Measurements from ENCODE around the gene AXIN2.
"Not testable (repeated sequence)": the region's sequence is repeated elsewhere in the genome, so short reads cannot be mapped to it uniquely, and the experiment has no call there.

Gene AXIN2

GRCh38 chr17:65515512-65515911 is 45.9 kb downstream of the AXIN2 start:
- no peak for DNase-seq

DNA sequence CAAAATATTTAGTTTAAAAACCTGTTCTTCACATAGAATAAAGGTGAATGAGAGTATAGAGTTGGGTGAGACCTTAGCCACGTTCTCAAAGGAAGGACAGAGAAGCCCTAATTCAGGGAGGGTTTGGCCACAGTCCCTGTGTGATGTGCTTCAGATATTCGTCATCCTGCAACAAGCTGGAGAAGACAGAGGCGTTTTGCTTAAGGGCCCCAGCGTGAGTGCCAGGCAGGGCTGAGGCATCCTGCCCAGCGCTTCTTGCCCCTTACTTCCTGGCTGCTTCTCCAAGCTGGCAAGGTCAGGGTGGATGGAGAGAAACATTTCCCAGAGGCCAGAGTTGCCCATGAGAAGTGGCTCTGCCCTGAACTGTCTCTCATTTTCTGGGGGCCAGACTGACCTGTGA is 46.9 kb downstream of the AXIN2 start:
- DNase-seq: no peak

GRCh38 chr17:65514082-65514481 is 47.4 kb downstream of the AXIN2 start:
- DNase-seq: no peak

DNA sequence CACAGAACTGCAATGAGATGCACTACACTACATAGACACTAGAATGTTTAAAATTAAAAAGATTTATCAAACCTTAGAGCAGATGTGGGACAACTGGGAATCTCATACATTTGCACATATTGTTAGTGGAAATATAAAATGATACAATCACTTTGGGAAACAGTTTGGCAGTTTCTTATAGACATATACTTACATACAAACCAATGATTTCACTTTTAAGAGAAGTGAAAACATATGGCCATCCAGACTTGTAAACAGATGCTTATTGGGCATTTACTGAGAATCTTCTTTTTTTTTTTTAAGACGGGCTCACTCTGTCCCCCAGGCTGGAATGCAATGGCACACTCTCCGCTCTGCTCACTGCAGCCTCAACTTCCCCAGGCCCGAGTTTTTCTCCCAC is 50.1 kb downstream of the AXIN2 start:
- DNase-seq: no peak

- DNase-seq: no peak
Observed at GRCh38 chr17:65509032-65509431, 52.4 kb downstream of the AXIN2 start.

DNA sequence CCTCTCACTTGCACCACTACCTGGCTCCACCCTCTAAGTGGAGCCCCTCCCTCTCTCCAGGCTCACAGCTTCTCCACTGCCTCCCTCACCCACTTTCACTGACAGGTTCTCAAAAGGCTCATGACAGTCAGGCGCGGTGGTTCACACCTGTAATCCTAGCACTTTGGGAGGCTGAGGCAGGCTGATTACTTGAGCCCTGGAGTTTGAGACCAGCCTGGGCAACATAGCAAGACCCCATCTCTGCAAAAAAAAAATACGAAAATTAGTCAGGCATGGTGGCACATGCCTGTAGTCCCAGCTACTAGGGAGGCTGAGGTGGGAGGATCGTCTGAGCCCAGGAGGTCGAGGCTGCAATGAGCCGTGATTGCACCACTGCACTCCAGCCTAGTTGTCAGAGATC is 56.8 kb downstream of the AXIN2 start:
- not testable (repeated sequence) for DNase-seq

DNA sequence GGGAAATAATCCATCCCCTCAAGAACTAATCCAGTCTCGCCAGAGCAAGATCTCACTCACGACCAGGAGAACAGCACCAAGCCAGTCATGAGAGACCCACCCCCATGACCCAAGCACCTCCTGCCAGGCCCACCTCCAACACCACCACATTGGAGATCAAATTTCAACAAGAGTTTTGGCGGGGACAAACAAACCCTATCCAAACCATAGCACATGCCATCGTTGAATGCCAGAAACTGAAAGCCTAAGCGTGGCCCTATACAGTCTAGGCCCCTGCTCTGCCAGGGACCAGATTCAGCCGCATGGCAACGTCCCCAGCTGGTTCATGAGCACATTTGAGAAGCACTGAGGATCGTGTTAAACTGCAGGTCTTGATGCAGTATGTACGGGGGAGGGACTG is 57.3 kb downstream of the AXIN2 start:
- DNase-seq: no peak

DNA sequence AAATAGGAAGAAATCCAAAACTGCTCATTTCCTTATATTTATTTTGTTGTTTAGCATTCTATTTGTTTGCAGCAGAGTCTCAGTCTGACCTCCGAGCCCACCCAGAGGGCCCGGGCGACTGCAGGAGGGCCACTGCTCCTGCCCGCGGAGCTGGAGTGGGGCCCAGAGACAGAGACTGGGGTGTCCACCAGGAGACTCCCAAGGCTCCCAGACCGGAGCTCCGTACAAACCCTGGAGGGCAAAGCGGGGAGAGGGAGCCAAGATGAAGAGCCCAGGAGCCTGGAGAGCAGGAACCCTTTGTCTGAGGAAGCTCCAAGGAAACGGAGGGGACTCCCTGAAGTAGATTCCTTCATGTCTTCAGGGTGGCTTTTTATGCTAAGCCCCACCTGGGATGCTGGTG is 57.9 kb downstream of the AXIN2 start:
- no peak for DNase-seq

GRCh38 chr17:65498816-65499215 is 62.6 kb downstream of the AXIN2 start:
- no peak for DNase-seq

DNA sequence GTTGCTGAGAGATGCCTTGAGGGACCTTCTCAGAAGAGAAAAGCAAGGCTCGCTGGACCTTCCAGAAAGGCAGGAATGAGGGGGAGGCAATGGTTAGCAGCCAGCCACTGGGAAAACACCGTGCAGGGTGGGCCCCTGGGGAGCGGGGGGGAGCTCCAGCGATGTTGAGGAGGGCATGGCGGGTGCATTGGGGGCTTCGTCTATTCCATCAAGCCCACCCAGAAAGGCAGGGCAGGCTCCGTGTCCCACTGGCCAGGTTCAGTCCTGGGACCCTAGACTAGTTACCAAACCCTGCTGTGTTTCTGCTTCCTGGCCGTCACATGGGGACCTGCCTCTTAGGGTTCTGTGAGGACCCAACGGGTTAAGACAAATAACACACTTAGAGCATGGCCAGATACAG is 64.6 kb downstream of the AXIN2 start:
- no peak for DNase-seq

DNA sequence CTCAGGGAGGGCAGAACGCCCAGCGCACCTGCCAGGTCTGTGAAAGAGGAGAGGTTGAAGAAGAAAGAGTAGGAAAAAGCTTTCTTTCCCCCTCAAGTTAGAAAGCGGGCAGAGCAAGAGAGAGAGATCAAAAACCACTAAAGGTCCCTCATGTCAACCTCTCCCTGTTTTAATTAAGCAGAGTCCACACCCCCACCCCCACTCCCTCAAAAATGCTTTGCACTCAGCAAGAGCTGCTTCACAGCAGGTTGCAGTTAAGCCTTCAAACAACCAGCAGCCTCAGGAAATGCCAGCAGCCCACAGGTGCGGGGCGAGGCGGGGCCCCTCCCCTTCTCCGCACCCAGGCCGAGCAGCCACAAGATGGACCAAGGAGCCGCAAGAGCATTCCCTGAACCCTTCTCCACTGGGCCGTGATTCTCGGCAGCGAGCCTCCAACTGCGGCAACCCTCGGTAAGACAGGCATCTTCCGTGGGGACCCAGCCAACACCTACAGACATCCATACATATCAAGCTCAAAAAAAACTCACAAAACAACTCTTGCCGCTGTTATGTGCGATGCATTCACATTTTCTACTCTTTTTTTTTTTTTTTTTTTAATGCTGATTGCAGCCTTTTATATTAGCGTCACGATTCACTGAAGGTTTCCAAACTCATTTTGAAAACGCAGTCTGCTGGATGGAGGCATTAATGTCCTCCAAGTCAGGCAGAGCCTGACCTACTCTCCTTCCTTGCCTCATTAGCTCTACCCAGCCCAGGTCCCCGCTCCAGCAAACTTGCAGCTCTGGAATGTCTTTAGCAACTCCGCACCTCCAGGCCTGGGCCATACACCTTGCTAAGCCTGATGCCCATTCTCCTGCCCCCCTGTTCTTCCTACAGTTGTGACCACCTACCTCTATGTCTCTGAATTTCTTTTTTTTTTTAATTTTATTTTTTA is 66.1 kb downstream of the AXIN2 start:
- peak; percentile 15 for DNase-seq

- DNase-seq: no peak
Observed at GRCh38 chr17:65489413-65490155, 71.9 kb downstream of the AXIN2 start.

- no peak for DNase-seq
Observed at GRCh38 chr17:65488665-65489064, 72.8 kb downstream of the AXIN2 start.

- DNase-seq: no peak
Observed at GRCh38 chr17:65487990-65488389, 73.5 kb downstream of the AXIN2 start.

- no peak for DNase-seq
Observed at GRCh38 chr17:65487161-65487560, 74.3 kb downstream of the AXIN2 start.

GRCh38 chr17:65485388-65486299 is 75.8 kb downstream of the AXIN2 start:
- DNase-seq: no peak

DNA sequence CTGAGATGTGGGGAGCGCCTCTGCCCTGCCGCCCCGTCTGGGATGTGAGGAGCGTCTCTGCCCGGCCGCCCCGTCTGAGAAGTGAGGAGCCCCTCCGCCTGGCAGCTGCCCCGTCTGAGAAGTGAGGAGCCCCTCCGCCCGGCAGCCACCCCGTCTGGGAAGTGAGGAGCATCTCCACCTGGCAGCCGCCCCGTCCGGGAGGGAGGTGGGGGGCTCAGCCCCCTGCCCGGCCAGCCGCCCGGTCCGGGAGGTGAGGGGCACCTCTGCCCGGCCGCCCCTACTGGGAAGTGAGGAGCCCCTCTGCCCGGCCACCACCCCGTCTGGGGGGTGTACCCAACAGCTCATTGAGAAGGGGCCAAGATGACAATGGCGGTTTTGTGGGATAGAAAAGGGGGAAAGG is 77.0 kb downstream of the AXIN2 start:
- not testable (repeated sequence) for DNase-seq

- DNase-seq: no peak
Observed at GRCh38 chr17:65483438-65483837, 78.0 kb downstream of the AXIN2 start.

- DNase-seq: no peak
Observed at GRCh38 chr17:65482201-65482600, 79.2 kb downstream of the AXIN2 start.

DNA sequence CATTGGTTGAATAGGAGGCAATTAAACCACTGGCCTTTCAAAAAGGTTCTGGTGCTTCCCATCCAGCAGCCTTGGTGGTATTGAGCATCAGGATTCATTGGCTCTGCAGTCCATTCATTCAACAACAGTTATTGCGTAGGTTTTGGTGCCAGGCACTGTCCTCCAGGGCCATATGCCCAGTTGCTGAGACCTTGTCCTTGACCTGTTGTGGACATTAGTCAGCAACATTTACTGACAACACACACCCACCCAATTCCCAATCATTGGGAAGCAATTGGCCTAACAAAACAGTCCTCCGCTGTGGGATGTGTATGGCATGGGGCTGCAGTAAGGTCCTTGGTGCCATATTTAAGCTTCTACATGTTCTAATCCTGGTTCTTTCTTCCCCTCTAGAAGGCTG is 82.2 kb downstream of the AXIN2 start:
- DNase-seq: no peak

All from activated effector memory CD4-positive, alpha-beta T cell treated with Interleukin-2 at 50 U/mL for 16 hours (primary cell).